GM18951 (cell line): ENCODE data around the gene SRPK3.

Experiments used
- POLR2A ChIP-seq: IDR thresholded peaks from 4 replicates; pipeline ENCODE4 v1.6.1; 2011; ENCODE audit warnings: mild to moderate bottlenecking; ENCODE audit not compliant: insufficient read length, insufficient read depth; ENCODE audit errors: extremely low read depth
- in situ Hi-C: fragments of 300-500 bp; cut with MboI; formaldehyde crosslinking; loops from one replicate; pipeline ENCODE4 v1.12.0; 2022; ENCODE audit warnings: low sequenced_read_pairs, mixed read lengths, inconsistent platforms; ENCODE audit not compliant: unreplicated experiment

The SRPK3 gene

DNA sequence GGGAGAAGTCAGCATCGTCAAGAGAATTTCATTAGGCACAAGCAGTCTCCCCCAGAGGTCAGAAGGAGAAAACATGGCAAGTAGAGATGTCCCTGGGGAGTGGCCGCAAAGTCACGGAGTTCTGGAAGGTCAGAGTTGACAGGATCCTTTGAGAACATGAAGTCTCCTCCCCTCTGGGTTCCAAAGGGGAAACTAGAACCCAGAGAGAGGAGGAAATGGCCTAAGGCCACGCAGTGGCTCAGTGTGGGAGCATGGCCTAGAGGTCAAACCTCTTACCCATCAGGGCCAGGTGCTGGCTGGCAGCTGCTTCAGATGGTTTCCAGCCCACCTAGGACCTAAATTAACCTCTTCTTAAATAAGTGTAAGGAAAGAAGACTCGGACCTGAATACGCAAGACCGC is 12.4 kb downstream of the SRPK3 start:
- TF ChIP-seq POLR2A, result no peak
- in situ Hi-C loops, result no loop called here

DNA sequence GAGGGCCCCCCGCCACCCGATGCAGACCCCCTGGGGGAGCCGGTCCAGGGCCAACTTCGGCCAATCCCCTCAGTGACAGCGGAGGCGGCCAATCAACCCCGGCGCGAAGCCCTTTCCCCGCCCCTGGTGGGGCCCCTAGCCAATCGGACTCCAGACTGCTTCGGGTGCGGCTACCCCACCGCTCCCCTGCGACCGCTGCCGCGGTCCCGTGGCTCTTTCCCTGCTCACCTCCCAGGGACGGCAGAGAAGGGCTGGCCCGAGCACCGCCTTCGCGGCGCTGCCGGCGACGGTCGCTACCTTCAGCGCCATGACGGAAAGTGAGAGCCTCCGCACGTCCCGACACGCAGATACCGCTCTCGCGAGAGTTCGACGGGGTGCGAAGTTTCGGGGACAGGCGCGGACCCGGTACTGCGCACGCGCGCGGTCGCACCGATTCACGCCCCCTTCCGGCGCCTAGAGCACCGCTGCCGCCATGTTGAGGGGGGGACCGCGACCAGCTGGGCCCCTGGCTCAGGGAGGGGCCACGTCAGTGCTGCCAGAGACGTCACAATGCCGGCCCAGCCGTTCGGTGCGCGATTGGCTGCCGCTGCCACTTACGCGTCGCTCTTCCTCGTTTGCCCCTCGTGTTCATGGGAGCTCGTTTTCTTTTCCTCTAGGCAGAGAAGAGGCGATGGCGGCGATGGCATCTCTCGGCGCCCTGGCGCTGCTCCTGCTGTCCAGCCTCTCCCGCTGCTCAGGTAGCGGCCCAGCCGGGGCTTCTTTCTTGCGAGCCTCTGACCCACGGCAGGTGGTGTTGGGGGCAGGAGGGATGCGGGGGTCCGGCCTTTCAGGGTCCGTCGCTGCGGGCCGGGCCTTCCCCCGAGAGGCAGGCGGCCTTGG is 13.4 kb downstream of the SRPK3 start, which contains the start of the genes IDH3G and SSR4:
TSS of gene IDH3G (minus strand) at position 358 of the 879 bp plus-strand sequence. CDS start at position 309, 49 bp downstream.
TSS of gene SSR4 (plus strand) at position 651 of the 879 bp plus-strand sequence. CDS start at position 671, 20 bp downstream.
- in situ Hi-C loops, result no loop called here
- TF ChIP-seq POLR2A, result peak; percentile 74

DNA sequence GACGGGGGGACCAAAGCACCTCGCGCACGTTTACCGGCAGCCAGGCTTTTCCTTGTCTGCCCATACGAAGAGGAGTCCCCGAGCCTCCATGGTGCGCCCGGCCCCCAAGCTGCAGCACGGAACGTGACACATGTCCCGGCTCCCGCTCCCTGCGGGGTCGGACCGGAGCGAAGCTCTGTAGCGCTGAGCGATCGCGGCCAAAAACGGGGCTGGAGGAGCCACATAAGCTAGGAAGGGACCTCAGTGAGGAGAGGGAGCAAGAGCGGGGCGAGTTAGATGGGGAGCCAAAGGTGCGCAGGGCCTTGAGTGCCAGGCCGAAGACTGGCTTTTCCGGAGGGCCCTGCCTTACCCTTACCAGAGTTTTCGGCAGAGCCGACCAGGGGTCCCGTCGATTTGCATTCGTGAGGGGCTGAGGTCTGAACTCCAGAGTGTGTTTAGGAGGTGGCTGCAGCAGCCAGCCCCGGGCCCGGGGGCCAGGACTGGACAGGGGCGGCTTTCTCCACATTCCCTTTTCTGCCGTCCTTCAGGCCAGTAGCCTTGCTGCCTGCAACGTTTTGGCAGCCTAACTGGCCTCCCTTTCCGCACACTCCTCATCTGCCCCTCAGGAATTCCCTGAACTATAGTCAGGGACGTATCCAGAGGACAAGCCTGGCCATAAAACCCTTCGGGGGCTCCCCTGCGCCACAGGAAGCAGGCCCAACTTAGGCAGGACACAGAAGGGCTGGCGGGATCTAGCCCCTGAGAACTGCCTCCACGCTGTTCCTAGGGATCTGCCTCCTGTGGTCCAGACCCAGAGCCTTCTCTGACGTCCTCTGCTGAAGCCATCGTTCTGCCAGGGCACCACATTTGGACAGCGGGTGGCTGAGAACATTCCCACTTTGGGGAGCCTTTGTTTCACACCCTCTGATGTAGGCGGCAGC is 14.3 kb downstream of the SRPK3 start:
- in situ Hi-C loops, result no loop called here
- no peak for TF ChIP-seq POLR2A

DNA sequence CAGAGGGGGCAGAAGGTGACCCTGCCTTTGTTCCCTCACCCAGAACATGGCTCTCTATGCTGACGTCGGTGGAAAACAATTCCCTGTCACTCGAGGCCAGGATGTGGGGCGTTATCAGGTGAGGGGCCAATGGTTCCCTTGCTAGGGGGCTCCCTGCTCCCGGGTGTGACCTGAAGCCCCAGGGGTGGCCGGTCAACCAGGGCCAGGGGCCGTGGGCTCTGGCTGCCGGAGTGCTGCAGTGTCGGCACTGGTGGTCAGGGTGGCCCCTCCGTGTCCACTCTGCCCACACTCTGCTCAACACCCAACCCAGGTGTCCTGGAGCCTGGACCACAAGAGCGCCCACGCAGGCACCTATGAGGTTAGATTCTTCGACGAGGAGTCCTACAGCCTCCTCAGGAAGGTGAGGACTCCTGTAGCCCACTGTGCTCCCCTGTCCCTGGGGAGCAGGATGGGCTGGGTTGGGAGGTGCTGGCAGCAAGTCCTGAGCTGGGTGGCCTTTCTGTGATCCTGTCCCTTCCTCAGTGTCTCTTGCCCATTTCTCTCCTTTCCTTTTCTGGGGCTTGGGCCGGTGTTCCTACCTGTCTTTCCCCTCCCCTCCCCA is 16.7 kb downstream of the SRPK3 start:
- no peak for TF ChIP-seq POLR2A
- in situ Hi-C loops, result no loop called here

DNA sequence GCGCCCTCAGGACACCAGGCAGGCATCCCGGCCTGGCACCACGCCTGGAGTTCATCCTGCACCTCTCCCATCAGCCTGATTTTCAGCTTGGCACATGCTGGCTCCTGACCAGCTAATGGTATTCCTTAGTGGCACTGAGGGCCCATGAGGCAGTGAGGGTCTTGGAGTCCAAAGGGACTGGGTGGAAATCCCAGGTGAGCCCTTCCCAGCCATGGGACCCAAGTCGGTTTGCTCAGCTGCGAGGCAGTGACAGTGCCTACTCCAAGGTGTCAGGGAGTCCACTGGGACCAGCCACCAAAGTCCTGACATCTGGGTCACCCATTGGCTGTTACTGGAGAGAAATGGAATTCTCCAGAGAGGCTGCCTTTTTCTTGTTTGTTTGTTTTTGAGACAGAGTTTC is 18.5 kb downstream of the SRPK3 start:
- in situ Hi-C loops, result no loop called here
- no peak for TF ChIP-seq POLR2A

DNA sequence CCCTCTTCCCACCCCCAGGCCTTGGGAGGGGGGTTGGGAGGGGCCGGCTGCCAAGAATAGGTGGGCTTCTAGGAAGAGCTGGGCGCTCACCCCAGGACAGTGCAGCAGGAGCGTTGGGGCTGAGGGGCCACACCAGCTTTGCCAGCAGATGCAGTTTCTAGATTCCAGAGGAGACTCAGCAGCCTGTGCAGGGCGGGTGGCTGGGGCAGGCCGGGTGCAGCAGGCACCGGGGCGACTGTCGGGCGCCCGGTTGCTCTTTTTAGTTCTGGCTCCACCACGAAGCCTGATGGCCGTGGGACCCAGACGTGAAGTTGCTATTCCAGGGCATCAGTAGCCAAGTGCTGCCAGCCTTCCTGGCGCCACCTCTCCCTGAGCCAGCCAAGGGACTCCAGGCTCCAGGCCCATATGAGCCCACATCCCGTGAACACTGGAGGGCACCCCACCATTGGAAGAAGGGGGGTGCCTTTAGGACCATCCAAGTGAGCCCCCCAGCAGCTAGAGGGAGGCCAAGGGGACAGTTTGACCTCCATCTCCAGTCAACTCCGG is 19.4 kb downstream of the SRPK3 start:
- in situ Hi-C loops, result no loop called here
- TF ChIP-seq POLR2A, result no peak

DNA sequence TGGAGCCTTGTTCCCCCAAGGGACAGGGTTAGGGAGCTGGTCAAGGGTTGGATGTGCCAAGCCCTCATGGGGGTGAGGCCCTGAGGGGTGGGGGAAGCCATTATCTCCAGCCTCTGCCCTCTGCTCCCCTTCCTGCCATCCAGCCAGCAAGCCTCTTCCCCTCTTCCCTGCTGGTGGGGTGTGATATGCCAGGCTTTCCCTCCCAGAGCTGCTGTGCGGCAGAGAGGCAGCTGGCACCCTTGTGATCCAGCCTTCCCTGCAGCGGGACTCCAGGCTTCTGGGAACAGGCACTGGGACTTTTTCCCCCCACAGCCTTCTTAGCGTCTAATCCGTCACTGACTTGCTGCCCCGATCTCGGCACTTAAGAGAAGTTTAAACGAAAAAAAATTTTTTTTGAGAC is 19.9 kb downstream of the SRPK3 start:
- in situ Hi-C loops, result no loop called here

DNA sequence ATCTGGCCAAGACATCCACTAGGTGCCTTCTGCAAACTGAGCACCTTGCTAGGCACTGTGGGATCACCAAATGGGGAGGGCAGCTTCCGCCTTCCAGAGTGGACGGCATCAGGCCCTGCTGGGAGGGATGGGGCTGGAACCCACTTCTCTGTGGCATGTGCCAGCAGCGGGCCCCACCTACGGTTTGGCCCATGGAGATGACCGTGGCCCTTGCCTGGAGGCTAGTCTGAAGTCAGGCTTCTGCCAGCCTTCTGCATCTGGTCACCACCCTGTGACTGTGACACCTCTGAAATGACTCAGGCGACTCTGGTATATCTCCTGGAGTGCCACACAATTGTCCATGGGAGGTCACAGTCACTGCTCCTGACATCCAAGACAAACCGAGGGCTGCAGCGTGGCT is 20.8 kb downstream of the SRPK3 start:
- TF ChIP-seq POLR2A, result no peak
- in situ Hi-C loops, result no loop called here

More for the DNA sequence above, 19.9 kb downstream of the SRPK3 start:
- no peak for TF ChIP-seq POLR2A

DNA sequence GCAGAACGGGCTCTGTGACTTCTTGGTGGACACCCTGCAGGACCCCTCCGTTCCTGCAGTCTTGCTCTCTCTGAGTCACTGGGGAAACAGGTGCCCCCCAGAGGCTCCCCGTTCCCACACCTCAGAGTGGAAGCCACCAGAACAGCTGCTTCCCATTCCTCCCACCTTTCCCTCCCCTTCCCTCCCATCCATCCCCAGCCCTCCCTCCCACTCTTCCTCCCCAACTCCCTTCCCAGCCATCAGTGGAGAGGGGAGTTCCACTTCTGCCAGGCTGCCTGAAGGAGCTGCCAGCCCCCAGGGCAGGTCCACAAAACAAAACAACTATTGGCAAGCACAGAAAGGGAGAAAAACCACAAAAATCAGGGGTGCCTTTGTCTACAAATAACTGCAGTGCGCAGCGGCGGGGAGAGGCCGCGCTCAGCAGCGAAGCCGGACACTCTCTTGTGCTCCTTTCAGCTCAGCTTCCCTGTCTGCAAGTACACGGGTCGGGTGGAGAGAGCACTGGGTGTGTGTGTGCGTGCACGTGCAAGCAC is 21.7 kb downstream of the SRPK3 start:
- in situ Hi-C loops, result no loop called here
- no peak for TF ChIP-seq POLR2A

DNA sequence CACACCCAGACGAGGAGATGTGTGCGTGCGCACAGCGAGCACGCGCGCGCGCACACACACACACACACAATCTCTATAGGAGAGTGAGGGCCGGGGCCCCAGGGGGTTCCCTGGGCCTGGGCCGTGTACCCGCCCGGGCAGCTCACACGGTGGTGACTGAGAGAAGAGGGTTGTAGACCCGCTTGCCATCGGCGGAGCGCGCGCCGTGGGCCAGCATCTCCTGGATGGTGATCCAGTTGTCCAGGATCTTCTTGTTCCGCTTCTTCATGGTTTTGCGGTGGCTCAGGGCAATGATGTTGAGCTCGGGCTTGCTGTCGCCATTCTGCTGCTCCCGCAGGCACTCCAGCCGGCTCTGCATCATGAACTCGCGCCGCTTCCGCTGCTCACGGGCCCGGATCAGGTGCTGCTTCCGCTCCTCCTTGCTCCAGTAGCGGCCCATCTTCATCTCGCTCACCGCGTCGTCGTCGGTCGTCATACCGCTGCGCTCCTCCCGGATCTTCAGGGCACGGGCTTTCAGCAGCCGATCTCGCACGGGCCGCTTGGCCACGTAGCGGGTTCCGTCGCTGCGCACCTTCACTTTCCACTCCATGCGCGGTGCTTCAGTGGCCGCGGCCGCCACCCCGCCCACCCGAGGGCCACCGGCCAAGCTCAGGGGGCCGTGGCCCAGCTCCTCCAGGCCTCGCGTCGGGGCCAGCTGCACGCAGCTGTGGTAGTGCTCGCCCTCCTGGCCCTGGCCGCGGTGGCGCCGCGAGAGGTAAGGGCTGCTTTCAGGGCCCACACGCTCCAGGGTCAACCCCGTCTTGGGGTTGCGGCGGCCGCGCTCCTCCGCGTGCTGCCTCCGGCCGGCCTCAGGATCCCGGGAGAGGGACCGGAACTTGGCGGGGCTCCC is 22.6 kb downstream of the SRPK3 start:
- in situ Hi-C loops, result no loop called here
- no peak for TF ChIP-seq POLR2A

DNA sequence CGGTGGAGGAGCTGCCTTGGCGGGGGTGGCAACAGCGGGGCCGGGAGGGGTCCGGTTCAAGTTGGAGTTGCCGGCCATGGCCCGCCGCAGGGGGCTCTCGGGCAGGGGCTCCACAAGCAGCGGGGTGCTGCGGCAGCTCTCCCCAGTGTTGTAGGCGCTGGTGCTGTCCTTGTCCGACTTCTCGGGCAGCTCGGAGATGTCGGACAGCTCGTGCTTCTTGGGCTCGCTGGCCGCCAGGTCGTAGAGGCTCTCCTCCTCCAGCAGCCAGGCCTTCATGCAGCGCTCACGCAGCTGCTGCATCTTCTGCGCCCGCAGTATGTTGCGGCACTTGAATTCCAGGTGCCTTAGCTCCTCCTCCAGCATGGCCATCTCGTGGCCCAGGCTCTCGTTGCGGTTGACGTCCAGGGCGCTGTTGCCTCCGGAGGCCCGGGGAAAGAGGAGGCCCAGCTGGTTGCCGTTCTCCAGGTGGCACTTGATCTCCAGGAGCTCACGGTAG is 23.3 kb downstream of the SRPK3 start:
- no peak for TF ChIP-seq POLR2A
- in situ Hi-C loops, result no loop called here
